ENCODE measurements around the gene TMEM117.
"Not testable (repeated sequence)": the region's sequence is repeated elsewhere in the genome, so short reads cannot be mapped to it uniquely, and the experiment has no call there.

Gene TMEM117

GRCh38 chr12:44100264-44100663, 264.4 kb downstream of the TMEM117 start:
- DNase-seq (ENCODE audit: low spot score), result no peak

GRCh38 chr12:44101475-44101874, 265.6 kb downstream of the TMEM117 start:
- DNase-seq (ENCODE audit: low spot score), result no peak

GRCh38 chr12:44114906-44115305, 279.0 kb downstream of the TMEM117 start:
- no peak for DNase-seq (ENCODE audit: low spot score)

GRCh38 chr12:44117337-44117736, 281.5 kb downstream of the TMEM117 start:
- DNase-seq (ENCODE audit: low spot score), result no peak

GRCh38 chr12:44118946-44119345, 283.1 kb downstream of the TMEM117 start:
- no peak for DNase-seq (ENCODE audit: low spot score)

DNA sequence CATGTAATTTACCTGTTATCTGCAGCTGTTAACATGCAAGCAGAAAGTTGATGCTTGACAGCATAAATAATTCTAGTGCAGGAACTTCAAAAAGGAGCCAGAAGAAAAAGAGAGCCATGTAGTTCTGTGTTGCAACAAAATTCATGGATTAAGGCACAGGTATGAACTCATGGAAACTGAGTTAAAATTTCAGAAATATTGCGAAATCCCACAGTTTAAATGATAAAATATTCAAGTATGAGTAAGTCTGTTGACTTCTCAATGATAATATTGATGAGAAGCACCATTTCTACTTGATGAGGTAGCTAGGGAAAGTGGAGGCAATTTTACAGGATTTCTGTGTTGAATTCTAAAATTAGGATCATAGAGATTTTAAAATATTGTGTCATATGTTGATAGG, 290.9 kb downstream of the TMEM117 start:
- DNase-seq (ENCODE audit: low spot score), result no peak

- no peak for DNase-seq (ENCODE audit: low spot score)
These were observed 292.3 kb downstream of the TMEM117 start for GRCh38 chr12:44127966-44128710.

GRCh38 chr12:44143175-44143574, 307.3 kb downstream of the TMEM117 start:
- DNase-seq (ENCODE audit: low spot score), result no peak

DNA sequence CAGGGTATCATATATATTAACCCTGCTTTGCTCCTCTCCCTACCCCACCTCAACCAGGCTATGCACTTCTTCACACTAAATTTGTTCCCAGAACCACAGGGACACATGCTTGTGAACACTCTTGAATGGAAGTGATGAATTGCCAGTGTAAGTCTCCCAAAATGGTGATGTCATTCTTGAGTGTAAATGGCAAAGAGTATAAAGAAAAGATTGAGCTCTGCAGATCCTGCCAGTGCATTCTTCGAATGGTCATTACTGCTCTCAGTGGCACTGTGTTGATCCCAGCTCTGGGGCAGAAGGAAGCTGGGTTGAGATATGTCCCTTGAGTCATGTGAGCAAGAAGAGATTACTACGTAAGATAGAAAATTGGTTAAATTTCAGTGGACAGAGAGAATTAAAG, 313.1 kb downstream of the TMEM117 start:
- DNase-seq (ENCODE audit: low spot score), result no peak

DNA sequence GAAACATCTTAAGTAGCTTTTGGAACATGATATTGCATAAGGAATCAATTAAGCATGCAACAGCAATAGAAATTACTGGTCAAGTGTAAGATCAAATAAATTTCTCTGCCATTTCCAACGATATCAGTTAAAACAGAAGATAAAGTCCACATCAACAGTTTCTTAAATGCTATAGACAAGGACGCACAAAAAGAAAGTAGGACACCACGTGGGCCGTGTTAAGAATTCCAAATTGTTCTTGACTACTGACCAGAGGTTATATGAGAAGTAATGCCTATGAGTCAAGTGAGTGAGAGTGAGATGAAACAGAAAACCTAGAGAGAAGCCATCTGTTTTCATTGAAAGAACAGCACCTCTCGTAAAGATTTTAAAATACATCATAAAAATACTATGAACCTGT, 318.2 kb downstream of the TMEM117 start:
- no peak for DNase-seq (ENCODE audit: low spot score)

DNA sequence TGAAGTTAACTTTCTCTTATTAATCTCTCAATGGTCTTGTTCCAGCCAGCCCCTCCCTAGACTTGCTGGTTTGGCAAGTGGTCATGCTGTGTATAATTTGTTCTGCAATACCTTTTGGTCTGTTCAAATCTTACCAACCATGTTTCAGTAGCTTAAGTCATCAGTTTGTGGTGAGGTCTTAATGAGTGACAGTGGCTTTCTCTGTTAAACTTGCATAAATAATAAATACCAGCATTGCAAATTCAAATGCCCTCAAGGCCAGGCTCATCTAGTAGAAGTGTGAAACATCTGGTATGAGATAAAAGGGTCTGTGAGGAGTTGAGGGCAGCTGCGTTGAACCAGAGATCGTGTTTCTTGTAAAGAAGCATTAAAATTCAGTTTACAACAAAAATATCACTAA, 319.5 kb downstream of the TMEM117 start:
- no peak for DNase-seq (ENCODE audit: low spot score)

GRCh38 chr12:44157359-44157758, 321.5 kb downstream of the TMEM117 start:
- peak; percentile 3 for DNase-seq (ENCODE audit: low spot score)

DNA sequence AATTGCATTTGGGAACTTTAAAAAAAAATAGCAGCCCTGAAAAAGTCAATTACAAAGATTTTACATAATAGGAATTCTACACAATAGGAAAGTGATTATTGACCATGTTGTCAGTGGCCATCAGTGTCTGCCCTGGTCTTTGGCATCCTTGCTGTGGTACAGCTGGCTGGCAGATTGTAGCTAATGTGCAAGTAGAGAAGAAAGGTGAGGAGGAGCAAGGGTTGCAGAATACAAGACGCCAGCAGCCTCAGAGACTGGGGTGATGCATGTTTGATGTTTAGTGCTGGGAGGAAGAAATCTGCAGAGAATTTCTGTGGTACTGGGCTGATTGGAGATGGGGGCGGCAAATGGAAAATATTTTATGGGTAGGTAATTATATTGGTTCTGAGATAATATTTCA, 322.9 kb downstream of the TMEM117 start:
- no peak for DNase-seq (ENCODE audit: low spot score)

- DNase-seq (ENCODE audit: low spot score), result no peak
These were observed 323.3 kb downstream of the TMEM117 start for GRCh38 chr12:44159216-44159615.

DNA sequence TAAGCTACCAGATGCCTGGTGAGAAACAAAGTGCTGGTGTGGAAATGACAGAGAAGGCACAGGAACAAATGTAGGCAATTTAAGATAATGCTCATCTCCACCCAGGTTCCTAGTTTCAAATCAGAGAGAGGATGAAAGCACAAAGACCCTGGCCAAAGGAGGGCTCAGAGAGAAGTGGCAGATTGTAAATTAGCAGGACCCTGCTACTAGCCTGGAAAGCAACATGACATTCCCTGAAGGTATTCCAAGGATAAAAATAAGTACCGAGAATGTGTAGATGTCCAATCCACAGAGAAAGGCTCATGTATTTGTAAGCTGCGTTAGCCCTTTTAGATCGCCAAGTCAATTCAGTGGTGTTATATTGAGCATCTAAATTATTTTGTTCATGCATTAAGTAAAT, 324.0 kb downstream of the TMEM117 start:
- DNase-seq (ENCODE audit: low spot score), result no peak

- DNase-seq (ENCODE audit: low spot score), result no peak
These were observed 327.1 kb downstream of the TMEM117 start for GRCh38 chr12:44162961-44163360.

- DNase-seq (ENCODE audit: low spot score), result no peak
These were observed 338.2 kb downstream of the TMEM117 start for GRCh38 chr12:44174053-44174452.

DNA sequence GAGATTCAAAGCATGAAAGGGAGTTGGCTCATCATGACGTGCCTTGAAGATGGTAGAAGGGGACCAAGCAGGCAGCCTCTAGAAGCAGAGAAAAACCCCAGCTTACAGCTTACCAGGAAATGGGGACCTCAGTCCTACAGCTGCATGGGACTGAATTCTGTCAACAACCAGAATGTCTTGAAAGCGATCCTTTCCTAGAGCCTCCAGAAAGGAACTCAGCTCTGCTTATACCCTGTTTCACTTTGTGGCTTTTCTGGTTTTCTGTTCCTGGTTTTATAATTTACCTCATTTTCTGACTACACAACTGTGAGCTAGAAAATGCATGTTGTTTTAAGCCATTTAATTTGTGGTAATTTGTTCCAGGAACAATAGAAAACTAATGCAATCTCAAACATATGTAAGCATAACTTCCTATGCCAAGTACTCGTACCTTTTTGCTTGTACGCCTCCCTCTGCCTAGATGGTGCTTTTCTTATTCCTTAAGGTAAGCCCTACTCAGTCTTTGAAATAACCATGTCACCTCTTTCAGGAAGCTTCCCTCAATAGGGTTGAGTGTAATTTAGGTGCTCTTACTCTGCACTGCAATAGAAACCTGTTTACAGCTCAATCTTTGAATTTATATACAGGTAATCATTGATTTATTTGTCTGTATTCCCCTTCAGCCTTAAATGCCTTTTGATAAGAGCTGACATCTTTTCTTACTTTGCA, 348.8 kb downstream of the TMEM117 start:
- DNase-seq (ENCODE audit: low spot score), result no peak

- DNase-seq (ENCODE audit: low spot score), result no peak
These were observed 357.4 kb downstream of the TMEM117 start for GRCh38 chr12:44193281-44193680.

GRCh38 chr12:44195719-44196118, 359.8 kb downstream of the TMEM117 start:
- DNase-seq (ENCODE audit: low spot score), result not testable (repeated sequence)

DNA sequence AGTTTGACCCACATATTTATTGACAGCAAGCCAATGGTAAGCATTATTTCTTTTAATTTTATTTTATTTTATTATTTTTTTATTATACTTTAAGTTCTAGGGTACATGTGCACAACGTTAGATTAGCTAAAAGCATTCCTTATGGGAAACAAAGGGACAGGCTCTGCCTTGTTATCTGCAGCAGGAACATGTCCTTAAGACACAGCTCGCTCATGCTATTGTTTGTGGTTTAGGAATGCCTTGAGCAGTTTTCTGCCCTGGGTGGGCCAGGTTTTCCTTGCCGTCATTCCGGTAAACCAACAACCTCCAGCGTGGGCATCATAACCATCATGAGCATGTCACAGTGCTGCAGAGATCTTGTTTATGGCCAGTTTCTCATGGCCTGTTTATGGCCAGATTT, 370.2 kb downstream of the TMEM117 start:
- no peak for DNase-seq (ENCODE audit: low spot score)

DNA sequence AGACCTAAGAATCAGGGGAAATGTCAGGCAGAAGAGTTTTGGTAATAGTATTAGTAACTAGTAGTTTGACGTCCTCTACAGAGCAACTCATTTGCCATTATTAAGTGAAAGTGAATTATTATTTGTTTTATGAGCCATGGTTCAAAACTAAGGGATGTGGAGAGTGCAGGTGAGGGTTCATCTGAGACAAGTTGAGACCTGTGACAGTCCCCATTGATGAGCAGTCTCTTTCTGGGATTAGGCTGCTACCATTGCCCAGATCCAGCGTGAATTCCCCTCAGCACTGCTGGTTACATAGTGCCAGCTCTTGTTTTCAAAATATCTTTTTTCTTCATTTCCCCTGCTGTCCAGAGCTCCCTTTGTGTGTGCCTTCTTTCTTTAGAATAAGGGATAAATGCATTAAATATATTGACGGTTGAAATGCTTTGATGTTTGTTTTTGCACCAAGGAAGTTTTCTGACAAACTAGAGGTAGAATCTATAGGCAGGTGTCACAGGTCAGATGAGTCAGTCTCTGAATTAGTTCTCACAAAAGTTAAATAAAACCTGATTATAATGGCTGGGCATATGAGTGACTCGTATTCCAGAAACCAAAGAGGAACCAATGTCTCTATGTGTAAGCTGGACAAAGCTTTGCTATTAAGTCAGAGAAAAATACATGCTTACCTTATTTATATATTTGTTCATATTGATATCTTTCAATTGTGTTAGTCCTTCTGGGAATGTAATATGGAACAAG, 381.4 kb downstream of the TMEM117 start:
- no peak for DNase-seq (ENCODE audit: low spot score)

DNA sequence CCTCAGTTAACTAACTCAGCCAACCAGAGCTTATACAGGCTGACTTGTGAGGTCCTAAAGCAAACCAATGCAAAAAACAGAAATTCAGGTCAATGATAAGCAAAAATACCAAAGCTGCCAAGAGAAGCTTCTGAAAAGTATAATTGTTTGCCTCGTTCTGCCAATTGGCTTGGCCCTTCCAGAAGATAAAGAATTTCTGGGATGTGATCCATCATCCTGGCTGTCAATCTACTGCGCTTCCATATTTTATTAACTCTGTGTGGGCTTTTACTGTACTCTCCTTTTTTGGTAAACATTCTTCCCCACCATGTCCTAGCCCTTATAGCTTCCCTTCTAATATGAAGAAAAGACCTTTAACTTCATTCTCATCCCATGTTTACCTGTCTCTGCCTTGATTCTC, 387.9 kb downstream of the TMEM117 start:
- DNase-seq (ENCODE audit: low spot score), result no peak
